NCI-H2227 (cell line): ENCODE data around the gene RPS14.
A peak's percentile ranks its signal among the peaks of the same experiment; 100 is the strongest.

Experiments used
- DNase-seq: peaks from one replicate; lab custom pipeline; 2025; ENCODE audit not compliant: unreplicated experiment; lab: John Stamatoyannopoulos, UW

Gene RPS14

GRCh38 chr5:150449517-150450339 lies at the start of gene RPS14:
RPS14 (minus strand) TSS chr5:150449739; CDS start chr5:150447733, 2,006 bp downstream.
- DNase-seq = peak; percentile 89

GRCh38 chr5:150498971-150499370 lies 49.4 kb upstream of the RPS14 start:
- DNase-seq = no peak

- no peak for DNase-seq
Observed at GRCh38 chr5:150498501-150498900, 49.0 kb upstream of the RPS14 start.

GRCh38 chr5:150497989-150498317 lies 48.4 kb upstream of the RPS14 start:
- no peak for DNase-seq

- DNase-seq = no peak
Observed at GRCh38 chr5:150497274-150497988, 47.9 kb upstream of the RPS14 start.

- DNase-seq = no peak
Observed at GRCh38 chr5:150496534-150496933, 47.0 kb upstream of the RPS14 start.

DNA sequence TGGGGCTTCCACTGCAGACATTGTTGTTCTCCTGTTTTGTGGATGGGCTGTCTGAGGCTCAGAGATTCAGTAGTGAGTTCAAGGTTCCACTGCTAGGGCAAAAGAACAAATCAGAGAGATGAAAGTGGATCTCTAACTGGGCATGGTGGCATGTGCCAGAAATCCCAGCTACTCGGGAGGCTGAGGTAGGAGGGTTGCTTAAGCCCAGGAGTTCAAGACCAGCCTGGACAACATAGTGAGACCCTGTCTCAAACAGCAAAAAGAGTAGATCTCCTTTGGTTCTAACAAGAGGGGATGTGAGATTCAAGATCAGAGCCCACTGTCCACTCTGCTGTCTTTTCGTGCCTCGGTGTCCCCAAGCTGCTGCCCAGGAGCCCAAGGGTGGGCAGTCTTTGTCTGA lies 46.6 kb upstream of the RPS14 start:
- DNase-seq = no peak

DNA sequence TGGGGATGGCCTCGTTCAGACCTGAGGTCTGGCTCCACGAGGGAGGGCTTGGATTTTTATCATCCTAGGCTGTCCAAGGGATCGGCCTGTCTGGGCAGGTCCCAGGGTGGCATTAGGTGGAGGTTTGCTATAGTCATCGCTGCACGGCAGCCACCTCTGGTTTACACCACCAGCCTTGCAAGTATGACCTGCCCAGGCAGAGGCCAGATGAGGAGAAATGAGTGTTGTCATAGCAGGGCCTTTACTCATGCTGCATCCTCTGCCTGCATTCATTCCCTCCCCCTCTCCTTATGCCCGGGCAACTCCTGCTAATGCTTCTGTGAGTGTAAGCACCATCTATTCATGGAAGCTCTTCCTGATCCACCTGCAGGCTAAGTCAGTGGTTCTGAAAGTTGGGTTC lies 43.1 kb upstream of the RPS14 start:
- DNase-seq = no peak

- DNase-seq = no peak
Observed at GRCh38 chr5:150491876-150492275, 42.3 kb upstream of the RPS14 start.

GRCh38 chr5:150490754-150491153 lies 41.2 kb upstream of the RPS14 start:
- DNase-seq = no peak

- no peak for DNase-seq
Observed at GRCh38 chr5:150490296-150490669, 40.7 kb upstream of the RPS14 start.

DNA sequence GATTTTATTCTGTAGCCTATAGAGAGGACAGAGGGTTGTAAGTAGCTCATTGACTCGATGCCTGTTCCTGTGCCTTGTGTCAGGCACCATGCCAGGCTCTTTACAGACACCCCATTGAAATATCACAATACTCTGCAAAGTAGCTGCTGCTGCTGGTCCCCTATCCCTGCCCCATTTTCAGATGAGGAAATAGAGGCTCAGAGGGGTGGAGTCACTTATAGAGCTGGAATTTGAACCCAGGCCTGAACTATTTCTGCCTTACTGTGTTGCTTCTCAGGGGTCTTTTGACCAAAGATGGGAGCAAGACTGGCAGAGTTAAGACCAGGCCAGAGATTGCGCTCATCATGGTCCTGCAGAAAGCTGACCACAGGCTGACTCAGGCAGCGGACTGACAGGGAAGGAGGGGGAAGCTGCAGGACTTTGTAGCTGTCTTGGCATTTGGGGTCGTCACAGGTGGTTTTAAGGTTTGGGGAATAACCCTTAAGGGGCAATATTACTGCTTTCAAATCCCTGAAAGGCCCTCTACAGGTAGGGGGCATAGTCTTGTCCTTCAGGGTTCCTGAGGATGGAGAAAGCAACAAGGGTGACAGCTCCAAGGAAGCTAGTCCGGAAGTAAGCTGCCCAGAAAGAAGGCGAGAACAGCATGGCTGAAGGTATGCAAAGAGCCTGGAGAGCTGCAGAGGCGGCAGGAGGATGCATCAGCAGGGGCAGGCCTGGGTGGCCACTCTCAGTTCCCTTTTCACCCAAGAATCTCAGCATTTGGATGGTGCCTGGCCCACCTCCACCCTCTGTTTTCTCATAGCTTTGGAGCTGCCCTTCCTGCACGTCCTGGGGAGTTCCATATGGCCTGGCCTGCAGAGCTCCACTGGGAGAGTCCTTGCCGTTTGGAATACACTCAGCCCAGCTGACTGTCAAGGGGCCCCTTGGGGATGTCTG lies 40.1 kb upstream of the RPS14 start:
- no peak for DNase-seq

GRCh38 chr5:150488519-150489359 lies 39.2 kb upstream of the RPS14 start:
- DNase-seq = no peak

DNA sequence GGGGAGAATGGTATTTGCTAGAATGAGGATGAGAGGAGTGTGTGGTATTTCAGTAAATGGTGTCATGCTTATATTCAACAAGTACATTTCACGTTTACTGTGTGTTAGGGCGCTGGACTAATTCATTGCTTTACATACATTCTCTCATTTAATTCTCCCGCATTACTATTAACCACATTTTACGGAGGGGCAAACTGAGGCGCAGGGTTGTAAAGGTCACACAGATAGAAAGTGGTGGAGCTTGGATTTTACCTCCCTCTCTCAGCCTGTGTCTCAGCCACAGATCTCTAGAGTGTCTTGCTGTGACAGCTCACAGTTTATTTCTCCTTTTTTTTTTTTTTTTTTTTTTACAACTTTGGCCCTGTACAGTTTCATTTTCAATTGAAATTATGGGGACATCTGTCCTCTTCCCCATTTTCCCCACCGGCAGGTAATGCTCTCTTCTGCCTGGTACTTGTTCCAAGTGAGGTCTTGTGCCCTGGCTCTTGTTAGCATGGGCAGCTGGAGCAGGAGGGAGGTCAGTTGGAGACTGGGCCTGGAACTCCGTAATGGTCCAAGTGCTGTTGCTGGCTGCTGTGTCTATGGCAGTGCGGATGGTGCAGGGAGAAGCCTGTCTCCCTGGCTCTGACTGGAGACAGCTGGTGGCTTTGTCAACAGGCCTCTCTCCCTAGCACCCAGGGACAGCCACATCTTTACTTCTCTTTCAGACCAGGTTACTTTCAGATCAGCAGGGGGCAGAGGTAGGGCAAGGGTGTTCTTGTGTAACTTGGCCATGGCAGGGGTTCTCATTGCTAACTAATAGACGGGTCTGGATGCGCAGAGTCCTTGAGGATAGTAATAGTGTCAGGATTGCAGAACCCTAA lies 37.9 kb upstream of the RPS14 start:
- DNase-seq = no peak

DNA sequence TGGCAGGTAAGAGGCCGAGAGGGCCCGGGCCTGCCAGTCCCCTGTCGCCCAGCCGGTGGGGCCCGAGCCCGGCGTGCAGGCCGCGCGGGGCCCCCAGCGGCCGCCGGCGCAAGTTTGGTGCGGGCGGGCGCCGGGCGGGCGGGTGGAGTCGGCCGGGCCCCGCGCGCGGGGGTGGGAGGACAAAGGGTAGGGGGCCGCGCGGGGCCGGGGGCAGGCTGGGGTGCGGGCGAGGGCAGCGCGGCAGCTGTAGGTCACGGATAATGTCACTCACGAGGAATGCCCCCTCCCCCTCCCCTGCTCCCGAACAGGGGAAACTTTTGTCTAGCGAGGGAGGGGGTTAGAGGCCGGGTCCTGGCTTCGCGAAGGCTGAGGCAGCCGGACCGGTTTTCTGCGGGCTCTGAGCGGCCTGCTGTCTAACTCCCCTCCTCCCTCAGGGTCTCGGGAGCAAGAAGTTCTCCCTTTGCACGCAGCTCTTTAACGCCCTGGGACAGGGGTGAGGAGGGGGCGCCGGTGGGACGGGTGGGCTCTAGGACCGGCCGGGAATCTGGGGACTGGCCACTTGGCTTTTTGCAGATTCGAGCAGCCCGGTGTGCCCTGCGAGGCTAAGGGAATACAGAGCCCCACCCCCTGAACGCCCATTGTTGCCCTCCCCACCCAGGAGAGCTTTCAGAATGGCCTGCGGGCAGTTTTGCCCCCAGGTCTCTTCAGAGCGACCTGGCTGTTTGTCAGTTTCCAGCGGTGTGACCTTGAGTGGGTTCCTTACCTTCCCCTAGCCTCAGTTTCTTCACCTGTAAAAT lies 37.1 kb upstream of the RPS14 start:
- DNase-seq = peak; percentile 58

DNA sequence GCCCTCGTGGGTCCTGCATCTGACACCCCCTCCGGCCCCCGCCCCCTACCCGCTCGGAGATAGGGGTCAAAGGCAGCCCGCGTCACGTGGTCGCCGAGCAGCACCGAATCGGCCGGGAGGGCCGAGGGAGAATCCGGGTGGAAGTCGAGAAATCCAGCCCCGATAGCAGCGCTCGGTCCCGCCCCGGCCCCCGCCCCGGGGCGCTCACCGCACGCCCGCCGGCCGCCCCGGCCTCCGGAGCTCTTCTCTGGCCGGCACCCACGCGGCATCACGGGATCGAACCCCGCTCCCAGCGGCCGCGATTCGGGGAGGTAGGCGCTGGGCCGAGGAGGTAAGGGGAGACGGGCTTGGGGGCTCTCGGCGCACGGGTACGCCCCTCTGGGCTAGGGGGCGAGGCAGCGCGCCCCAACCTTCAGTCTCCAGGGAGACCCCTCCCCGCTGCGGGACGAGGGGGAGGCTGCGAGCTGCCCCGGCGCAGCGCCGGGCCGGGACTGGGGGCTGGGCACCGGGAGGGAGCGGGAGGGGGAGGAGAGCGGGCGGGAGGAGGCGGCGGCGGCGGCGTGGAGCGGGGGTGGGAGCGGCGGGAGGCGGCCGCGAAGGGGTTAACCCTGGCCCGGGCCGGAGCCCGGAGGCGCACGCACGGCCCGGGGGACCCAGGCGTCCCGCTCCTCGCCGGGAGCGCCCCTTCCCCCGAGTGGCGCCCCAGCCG lies 36.3 kb upstream of the RPS14 start:
- DNase-seq = peak; percentile 50

DNA sequence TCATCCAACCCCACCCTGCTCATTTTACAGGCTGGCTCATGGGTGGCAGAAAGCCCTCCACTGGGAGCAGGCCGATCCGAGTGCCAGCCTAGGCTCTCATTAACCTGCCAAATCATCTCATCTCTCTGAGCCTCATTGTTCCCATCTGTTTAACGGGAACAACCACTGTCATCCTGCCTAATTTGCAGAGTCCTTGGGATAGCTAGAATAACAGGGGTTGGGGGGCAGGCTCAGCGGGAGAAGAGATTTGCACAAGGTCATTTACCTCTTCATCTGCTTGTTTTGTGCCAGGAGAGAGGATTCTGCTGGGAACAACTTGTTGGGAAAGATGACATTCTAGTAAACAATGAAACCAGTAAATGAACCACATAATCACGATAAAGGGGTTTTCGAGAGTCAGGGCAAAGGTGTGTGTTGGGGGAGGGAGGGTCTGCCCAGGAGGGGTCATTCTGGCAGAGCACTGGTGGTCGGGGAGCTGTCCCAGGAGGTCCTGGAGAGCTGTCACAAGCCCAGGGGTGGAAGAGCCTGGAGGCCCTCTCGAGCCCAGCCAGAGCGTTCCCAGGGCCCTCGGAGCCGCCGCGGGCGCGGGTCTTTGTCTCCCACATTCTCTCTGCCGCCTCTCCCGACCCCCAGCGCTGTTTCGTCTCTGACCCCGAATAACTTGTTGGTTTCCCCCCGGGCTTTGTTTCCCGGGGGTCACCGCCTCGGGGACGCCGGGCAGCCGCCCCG lies 35.6 kb upstream of the RPS14 start:
- DNase-seq = no peak

- no peak for DNase-seq
Observed at GRCh38 chr5:150481972-150482406, 32.5 kb upstream of the RPS14 start.
